Activated naive CD8-positive, alpha-beta T cell treated with anti-CD3 and anti-CD28 coated beads, Interleukin-2, amount 10 ng/mL, durations not matched to agents 7 days and 5 days (primary cell): ENCODE results near the gene GPER1. TPM values are rescaled to one million over a fixed set of nuclear protein-coding genes. Genes with fewer than 3 reads are reported as not detected.

Source experiments
- ATAC-seq: fragments of 150-1000 bp; cut with Tn5 transposase; one replicate; pipeline ENCODE4 v1.10.0; 2021; ENCODE audit warnings: low read depth, moderate library complexity
- POLR2A ChIA-PET: fragments of 350-600 bp; sonication (Branson Sonifier 250); formaldehyde crosslinking; loops from one replicate; lab custom pipeline; 2021; ENCODE audit warnings: antibody characterized with exemption; lab: Charles Lee
- DNase-seq: peaks from one replicate; pipeline ENCODE4 v3.0.0; 2021
- H3K27ac Mint-ChIP-seq: one replicate; pipeline ENCODE4 v1.8.0; 2022; ENCODE audit warnings: mild to moderate bottlenecking, mixed read lengths
- H3K27me3 Mint-ChIP-seq: one replicate; pipeline ENCODE4 v1.8.0; 2022; ENCODE audit warnings: mild to moderate bottlenecking, moderate library complexity, mixed read lengths
- H3K36me3 Mint-ChIP-seq: one replicate; pipeline ENCODE4 v1.8.0; 2021; ENCODE audit warnings: mild to moderate bottlenecking, mixed read lengths
- H3K4me1 Mint-ChIP-seq: one replicate; pipeline ENCODE4 v1.8.0; 2021; ENCODE audit warnings: mixed read lengths
- H3K4me3 Mint-ChIP-seq: one replicate; pipeline ENCODE4 v1.8.0; 2022; ENCODE audit warnings: mild to moderate bottlenecking, moderate library complexity, mixed read lengths
- H3K9me3 Mint-ChIP-seq: one replicate; pipeline ENCODE4 v1.8.0; 2021; ENCODE audit warnings: mixed read lengths
- total RNA-seq, 2 experiments: library from RNA; stranded (reverse); gene quantifications; one replicate each; pipeline ENCODE4 v1.2.3, GENCODE V29; 2021

GPER1 gene
- total RNA-seq, 2 experiments from 2014 or later, result 0.19 to 0.26 TPM

GRCh38 chr7:1080252-1080920 lies 7.5 kb upstream of the GPER1 start:
- no peak overlapping the region for H3K4me3 Mint-ChIP-seq
- no peaks in the 10 kb centered on the region for H3K4me1 Mint-ChIP-seq
- POLR2A ChIA-PET, result no interaction called here
- H3K27ac Mint-ChIP-seq, result no peak overlapping the region
- no peaks in the 10 kb centered on the region for H3K27me3 Mint-ChIP-seq
- no peaks in the 10 kb centered on the region for H3K9me3 Mint-ChIP-seq
- DNase-seq, result no peak
- ATAC-seq, result no peak
- H3K36me3 Mint-ChIP-seq, result no peaks in the 10 kb centered on the region

- Mint-ChIP-seq H3K27me3 (no peaks in the 10 kb centered on the region), H3K9me3 (no peaks in the 10 kb centered on the region), H3K4me3 (no peak overlapping the region), H3K36me3 (no peaks in the 10 kb centered on the region), H3K4me1 (no peaks in the 10 kb centered on the region), H3K27ac (no peak overlapping the region)
- ATAC-seq (no peak), DNase-seq (no peak)
- POLR2A ChIA-PET, result no interaction called here
These were observed 7.0 kb upstream of the GPER1 start for GRCh38 chr7:1080921-1081255.

- H3K4me1 Mint-ChIP-seq, result no peaks in the 10 kb centered on the region
- POLR2A ChIA-PET, result no interaction called here
- no peaks in the 10 kb centered on the region for H3K36me3 Mint-ChIP-seq
- H3K27me3 Mint-ChIP-seq, result no peaks in the 10 kb centered on the region
- DNase-seq (no peak), ATAC-seq (no peak)
- no peak overlapping the region for H3K27ac Mint-ChIP-seq
- H3K4me3 Mint-ChIP-seq, result no peak overlapping the region
- no peaks in the 10 kb centered on the region for H3K9me3 Mint-ChIP-seq
These were observed 6.6 kb upstream of the GPER1 start for GRCh38 chr7:1081336-1081735.

GRCh38 chr7:1081931-1082401 lies 5.9 kb upstream of the GPER1 start:
- H3K4me3 Mint-ChIP-seq, result no peak overlapping the region
- no peak overlapping the region for H3K27ac Mint-ChIP-seq
- H3K4me1 Mint-ChIP-seq, result peaks cover under 1% of the 10 kb centered on the region
- H3K9me3 Mint-ChIP-seq, result no peaks in the 10 kb centered on the region
- POLR2A ChIA-PET, result no interaction called here
- no peak for ATAC-seq
- no peak for DNase-seq
- H3K27me3 Mint-ChIP-seq, result no peaks in the 10 kb centered on the region
- no peaks in the 10 kb centered on the region for H3K36me3 Mint-ChIP-seq

GRCh38 chr7:1083729-1084657 lies 3.9 kb upstream of the GPER1 start:
- POLR2A ChIA-PET, result no interaction called here
- DNase-seq, result no peak
- H3K36me3 Mint-ChIP-seq, result no peaks in the 10 kb centered on the region
- no peak overlapping the region for H3K4me3 Mint-ChIP-seq
- H3K9me3 Mint-ChIP-seq, result no peaks in the 10 kb centered on the region
- peaks cover 5% of the 10 kb centered on the region for H3K4me1 Mint-ChIP-seq
- no peaks in the 10 kb centered on the region for H3K27me3 Mint-ChIP-seq
- H3K27ac Mint-ChIP-seq, result no peak overlapping the region
- no peak for ATAC-seq

- Mint-ChIP-seq H3K4me3 (no peak overlapping the region), H3K36me3 (no peaks in the 10 kb centered on the region), H3K27ac (no peak overlapping the region), H3K4me1 (peaks cover 5% of the 10 kb centered on the region), H3K9me3 (no peaks in the 10 kb centered on the region), H3K27me3 (no peaks in the 10 kb centered on the region)
- DNase-seq (no peak), ATAC-seq (no peak)
- POLR2A ChIA-PET, result interaction anchor here (0.7 kb wide), 1 partner anchor 268 kb away, joined by 3 read pairs; no protein-coding TSS in a partner anchor
These were observed 2.6 kb upstream of the GPER1 start for GRCh38 chr7:1085266-1085665.

- POLR2A ChIA-PET, result interaction anchor here (0.7 to 0.9 kb wide), 2 partner anchors 19 to 268 kb away, joined by 3 read pairs; no protein-coding TSS in a partner anchor
- no peak overlapping the region for H3K27ac Mint-ChIP-seq
- ATAC-seq, result no peak
These were observed 1.9 kb upstream of the GPER1 start for GRCh38 chr7:1085910-1086421.

GRCh38 chr7:1086588-1087464 lies 1.1 kb upstream of the GPER1 start:
- Mint-ChIP-seq H3K36me3 (no peaks in the 10 kb centered on the region), H3K27me3 (no peaks in the 10 kb centered on the region), H3K4me1 (peaks cover 5% of the 10 kb centered on the region), H3K4me3 (peak overlapping the region; percentile 74), H3K9me3 (no peaks in the 10 kb centered on the region), H3K27ac (peak overlapping the region; percentile 45)
- POLR2A ChIA-PET, result interaction anchor here (0.9 kb wide), 1 partner anchor 18 kb away, joined by 3 read pairs; no protein-coding TSS in a partner anchor
- ATAC-seq (peak; percentile 92), DNase-seq (peak; percentile 88)

More at GRCh38 chr7:1085910-1086421, 1.9 kb upstream of the GPER1 start:
- Mint-ChIP-seq H3K4me1 (peaks cover 5% of the 10 kb centered on the region), H3K4me3 (no peak overlapping the region), H3K9me3 (no peaks in the 10 kb centered on the region), H3K36me3 (no peaks in the 10 kb centered on the region), H3K27me3 (no peaks in the 10 kb centered on the region)
- DNase-seq, result no peak

GRCh38 chr7:1087465-1087814 lies 473 bp upstream of the GPER1 start:
- Mint-ChIP-seq H3K4me1 (peaks cover 5% of the 10 kb centered on the region), H3K27me3 (no peaks in the 10 kb centered on the region), H3K4me3 (peak overlapping the region; percentile 74), H3K27ac (no peak overlapping the region), H3K9me3 (no peaks in the 10 kb centered on the region), H3K36me3 (no peaks in the 10 kb centered on the region)
- DNase-seq (no peak), ATAC-seq (no peak)
- POLR2A ChIA-PET, result no interaction called here

- ATAC-seq, result no peak
These were observed 2.3 kb downstream of the GPER1 start for GRCh38 chr7:1090236-1090635.

GRCh38 chr7:1090686-1091643 lies 3.1 kb downstream of the GPER1 start:
- POLR2A ChIA-PET, result no interaction called here
- no peak overlapping the region for H3K27ac Mint-ChIP-seq
- H3K36me3 Mint-ChIP-seq, result no peaks in the 10 kb centered on the region
- no peak overlapping the region for H3K4me3 Mint-ChIP-seq
- ATAC-seq (no peak), DNase-seq (no peak)
- H3K27me3 Mint-ChIP-seq, result no peaks in the 10 kb centered on the region
- no peaks in the 10 kb centered on the region for H3K9me3 Mint-ChIP-seq
- peaks cover 8% of the 10 kb centered on the region for H3K4me1 Mint-ChIP-seq

More at GRCh38 chr7:1090236-1090635, 2.3 kb downstream of the GPER1 start:
- H3K9me3 Mint-ChIP-seq, result no peaks in the 10 kb centered on the region
- H3K36me3 Mint-ChIP-seq, result no peaks in the 10 kb centered on the region
- no peaks in the 10 kb centered on the region for H3K27me3 Mint-ChIP-seq
- no peak for DNase-seq
- H3K4me1 Mint-ChIP-seq, result peaks cover 8% of the 10 kb centered on the region
- H3K27ac Mint-ChIP-seq, result no peak overlapping the region
- POLR2A ChIA-PET, result no interaction called here
- H3K4me3 Mint-ChIP-seq, result no peak overlapping the region

GRCh38 chr7:1091644-1092027 lies 3.7 kb downstream of the GPER1 start:
- POLR2A ChIA-PET, result no interaction called here
- no peak overlapping the region for H3K27ac Mint-ChIP-seq
- no peaks in the 10 kb centered on the region for H3K27me3 Mint-ChIP-seq

More at GRCh38 chr7:1091644-1092027, 3.7 kb downstream of the GPER1 start:
- no peak for ATAC-seq
- no peaks in the 10 kb centered on the region for H3K9me3 Mint-ChIP-seq
- no peak for DNase-seq
- H3K4me1 Mint-ChIP-seq, result peaks cover 8% of the 10 kb centered on the region
- H3K4me3 Mint-ChIP-seq, result no peak overlapping the region
- no peaks in the 10 kb centered on the region for H3K36me3 Mint-ChIP-seq
